ENCODE results near the gene TAGLN2.

- no peak for TF ChIP-seq CTCF (IDR thresholded peaks at IDR 0.05)
- no peak for TF ChIP-seq POLR2A (IDR thresholded peaks at IDR 0.05)
These were observed 5.3 kb upstream of the TAGLN2 start for GRCh38 chr1:159930634-159931033.
